GM12878 (cell line): ENCODE measurements around the gene ATF3. TPM values are rescaled to one million over a fixed set of nuclear protein-coding genes. Genes with fewer than 3 reads are reported as not detected.

Experiments
- EP300 ChIP-seq, 2 experiments: fragments of 150-350 bp in 1 of 2; IDR thresholded peaks; 2 replicates each; pipeline ENCODE4 v1.6.1; 2011 to 2012; ENCODE audit warnings: low read depth in 2 of 2, low read length in 2 of 2, borderline replicate concordance in 1 of 2, improper control_type of control experiment in 1 of 2, inconsistent platforms in 1 of 2; ENCODE audit not compliant: control insufficient read depth in 1 of 2
- FOXK2 ChIP-seq: fragments of 450-650 bp; IDR thresholded peaks from 2 replicates; pipeline ENCODE4 v1.6.1; 2017; ENCODE audit warnings: mild to moderate bottlenecking, moderate library complexity
- JUNB ChIP-seq: IDR thresholded peaks from 2 replicates; pipeline ENCODE4 v1.6.1; 2016; ENCODE audit warnings: antibody characterized with exemption, mild to moderate bottlenecking
- KAT2A ChIP-seq: conservative IDR thresholded peaks from 2 replicates; pipeline ENCODE4 v1.6.1; 2011; ENCODE audit warnings: low read depth, low read length; ENCODE audit not compliant: control insufficient read depth
- NFYB ChIP-seq: IDR thresholded peaks from 2 replicates; pipeline ENCODE4 v1.6.1; 2011; ENCODE audit warnings: low read depth, mild to moderate bottlenecking, low read length, improper control_type of control experiment, moderate library complexity; ENCODE audit not compliant: insufficient read depth
- polyA plus RNA-seq, 11 experiments: library from polyadenylated mRNA; depleted of rRNA in 4 of 11; unstranded in 6 of 11; stranded (reverse) in 5 of 11; fragments of >200 nt; fragmentation: Nextera tagmentation in 4 of 11; fragmentation: Illumina TruSeq in 1 of 11; extraction: Ambion mirVana in 4 of 11; extraction: Trizol in 1 of 11; gene quantifications; 1 replicate in 1 of 11; 2 replicates in 10 of 11; pipeline versions ENCODE4 v1.2.1 to v1.2.3, GENCODE V29; 2011 to 2016; ENCODE audit warnings: inconsistent platforms in 2 of 11, missing spikeins in 2 of 11, low read depth in 1 of 11
- total RNA-seq, 4 experiments: library from RNA; depleted of rRNA in 3 of 4; stranded (reverse); fragments of >200 nt in 3 of 4; fragmentation: Illumina TruSeq in 1 of 4; extraction: Trizol in 1 of 4; gene quantifications; 2 replicates each; pipeline versions ENCODE4 v1.2.1 to v1.2.3, GENCODE V29; 2013 to 2021
- TF ChIP-seq, protein P1 (sequence below): fragments of 150-350 bp; IDR thresholded peaks from 2 replicates; pipeline ENCODE4 v1.6.1; 2016; ENCODE audit warnings: low read depth, low read length
- TF ChIP-seq, protein P2 (sequence below): IDR thresholded peaks from 2 replicates; pipeline ENCODE4 v1.6.1; 2012; ENCODE audit warnings: low read length, inconsistent platforms
- TF ChIP-seq, protein P3 (sequence below): fragments of 450-650 bp; IDR thresholded peaks from 2 replicates; pipeline ENCODE4 v1.6.1; 2017; ENCODE audit warnings: mild to moderate bottlenecking, moderate library complexity
- TF ChIP-seq, protein P4 (sequence below): IDR thresholded peaks from 2 replicates; pipeline ENCODE4 v1.6.1; 2011; ENCODE audit warnings: low read depth, mild to moderate bottlenecking, low read length, moderate library complexity, borderline replicate concordance; ENCODE audit errors: extremely low read depth
- TF ChIP-seq, protein P5 (sequence below): IDR thresholded peaks from 2 replicates; pipeline ENCODE4 v1.6.1; 2012; ENCODE audit warnings: improper control_type of control experiment, low read depth, low read length; ENCODE audit not compliant: insufficient replicate concordance
- TF ChIP-seq, protein P6 (sequence below): IDR thresholded peaks from 2 replicates; pipeline ENCODE4 v1.6.1; 2012; ENCODE audit warnings: low read depth, low read length, improper control_type of control experiment

The ATF3 gene
- total and polyA plus RNA-seq, 10 of the 15 experiments (the other 5 are each of a cell fraction or from before 2014, with no cell fraction given): 3.0 to 13.9 (median 8.3) TPM

DNA sequence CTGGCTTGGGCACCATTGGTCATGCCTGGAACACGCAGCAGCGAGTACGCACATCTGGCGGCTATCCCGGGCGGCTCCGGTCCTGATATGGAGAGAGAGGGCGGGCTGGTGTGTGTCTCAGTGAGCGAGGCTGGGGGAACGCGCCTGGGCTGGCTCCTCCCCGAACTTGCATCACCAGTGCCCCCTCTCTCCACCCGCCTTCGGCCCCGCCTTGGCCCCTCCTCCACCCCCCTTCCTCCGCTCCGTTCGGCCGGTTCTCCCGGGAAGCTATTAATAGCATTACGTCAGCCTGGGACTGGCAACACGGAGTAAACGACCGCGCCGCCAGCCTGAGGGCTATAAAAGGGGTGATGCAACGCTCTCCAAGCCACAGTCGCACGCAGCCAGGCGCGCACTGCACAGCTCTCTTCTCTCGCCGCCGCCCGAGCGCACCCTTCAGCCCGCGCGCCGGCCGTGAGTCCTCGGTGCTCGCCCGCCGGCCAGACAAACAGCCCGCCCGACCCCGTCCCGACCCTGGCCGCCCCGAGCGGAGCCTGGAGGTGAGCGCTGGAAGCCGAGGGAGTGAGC lies at the start of gene ATF3 (continued):
- no peak for TF ChIP-seq FOXK2
- TF ChIP-seq JUNB: no peak
- no peak for TF ChIP-seq NFYB
- TF ChIP-seq, protein P1, sequence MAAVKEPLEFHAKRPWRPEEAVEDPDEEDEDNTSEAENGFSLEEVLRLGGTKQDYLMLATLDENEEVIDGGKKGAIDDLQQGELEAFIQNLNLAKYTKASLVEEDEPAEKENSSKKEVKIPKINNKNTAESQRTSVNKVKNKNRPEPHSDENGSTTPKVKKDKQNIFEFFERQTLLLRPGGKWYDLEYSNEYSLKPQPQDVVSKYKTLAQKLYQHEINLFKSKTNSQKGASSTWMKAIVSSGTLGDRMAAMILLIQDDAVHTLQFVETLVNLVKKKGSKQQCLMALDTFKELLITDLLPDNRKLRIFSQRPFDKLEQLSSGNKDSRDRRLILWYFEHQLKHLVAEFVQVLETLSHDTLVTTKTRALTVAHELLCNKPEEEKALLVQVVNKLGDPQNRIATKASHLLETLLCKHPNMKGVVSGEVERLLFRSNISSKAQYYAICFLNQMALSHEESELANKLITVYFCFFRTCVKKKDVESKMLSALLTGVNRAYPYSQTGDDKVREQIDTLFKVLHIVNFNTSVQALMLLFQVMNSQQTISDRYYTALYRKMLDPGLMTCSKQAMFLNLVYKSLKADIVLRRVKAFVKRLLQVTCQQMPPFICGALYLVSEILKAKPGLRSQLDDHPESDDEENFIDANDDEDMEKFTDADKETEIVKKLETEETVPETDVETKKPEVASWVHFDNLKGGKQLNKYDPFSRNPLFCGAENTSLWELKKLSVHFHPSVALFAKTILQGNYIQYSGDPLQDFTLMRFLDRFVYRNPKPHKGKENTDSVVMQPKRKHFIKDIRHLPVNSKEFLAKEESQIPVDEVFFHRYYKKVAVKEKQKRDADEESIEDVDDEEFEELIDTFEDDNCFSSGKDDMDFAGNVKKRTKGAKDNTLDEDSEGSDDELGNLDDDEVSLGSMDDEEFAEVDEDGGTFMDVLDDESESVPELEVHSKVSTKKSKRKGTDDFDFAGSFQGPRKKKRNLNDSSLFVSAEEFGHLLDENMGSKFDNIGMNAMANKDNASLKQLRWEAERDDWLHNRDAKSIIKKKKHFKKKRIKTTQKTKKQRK: no peak
- TF ChIP-seq EP300 (IDR thresholded peaks at IDR 0.05; ENCODE audit: borderline replicate concordance in 1 of 2, control insufficient read depth in 1 of 2, low read depth in 2 of 2, low read length in 2 of 2): peak in 1 of 2 experiments; percentile 9; a peak in 1 of 4 replicates
- TF ChIP-seq, protein P2, sequence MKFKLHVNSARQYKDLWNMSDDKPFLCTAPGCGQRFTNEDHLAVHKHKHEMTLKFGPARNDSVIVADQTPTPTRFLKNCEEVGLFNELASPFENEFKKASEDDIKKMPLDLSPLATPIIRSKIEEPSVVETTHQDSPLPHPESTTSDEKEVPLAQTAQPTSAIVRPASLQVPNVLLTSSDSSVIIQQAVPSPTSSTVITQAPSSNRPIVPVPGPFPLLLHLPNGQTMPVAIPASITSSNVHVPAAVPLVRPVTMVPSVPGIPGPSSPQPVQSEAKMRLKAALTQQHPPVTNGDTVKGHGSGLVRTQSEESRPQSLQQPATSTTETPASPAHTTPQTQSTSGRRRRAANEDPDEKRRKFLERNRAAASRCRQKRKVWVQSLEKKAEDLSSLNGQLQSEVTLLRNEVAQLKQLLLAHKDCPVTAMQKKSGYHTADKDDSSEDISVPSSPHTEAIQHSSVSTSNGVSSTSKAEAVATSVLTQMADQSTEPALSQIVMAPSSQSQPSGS: peak; percentile 84
- TF ChIP-seq, protein P3, sequence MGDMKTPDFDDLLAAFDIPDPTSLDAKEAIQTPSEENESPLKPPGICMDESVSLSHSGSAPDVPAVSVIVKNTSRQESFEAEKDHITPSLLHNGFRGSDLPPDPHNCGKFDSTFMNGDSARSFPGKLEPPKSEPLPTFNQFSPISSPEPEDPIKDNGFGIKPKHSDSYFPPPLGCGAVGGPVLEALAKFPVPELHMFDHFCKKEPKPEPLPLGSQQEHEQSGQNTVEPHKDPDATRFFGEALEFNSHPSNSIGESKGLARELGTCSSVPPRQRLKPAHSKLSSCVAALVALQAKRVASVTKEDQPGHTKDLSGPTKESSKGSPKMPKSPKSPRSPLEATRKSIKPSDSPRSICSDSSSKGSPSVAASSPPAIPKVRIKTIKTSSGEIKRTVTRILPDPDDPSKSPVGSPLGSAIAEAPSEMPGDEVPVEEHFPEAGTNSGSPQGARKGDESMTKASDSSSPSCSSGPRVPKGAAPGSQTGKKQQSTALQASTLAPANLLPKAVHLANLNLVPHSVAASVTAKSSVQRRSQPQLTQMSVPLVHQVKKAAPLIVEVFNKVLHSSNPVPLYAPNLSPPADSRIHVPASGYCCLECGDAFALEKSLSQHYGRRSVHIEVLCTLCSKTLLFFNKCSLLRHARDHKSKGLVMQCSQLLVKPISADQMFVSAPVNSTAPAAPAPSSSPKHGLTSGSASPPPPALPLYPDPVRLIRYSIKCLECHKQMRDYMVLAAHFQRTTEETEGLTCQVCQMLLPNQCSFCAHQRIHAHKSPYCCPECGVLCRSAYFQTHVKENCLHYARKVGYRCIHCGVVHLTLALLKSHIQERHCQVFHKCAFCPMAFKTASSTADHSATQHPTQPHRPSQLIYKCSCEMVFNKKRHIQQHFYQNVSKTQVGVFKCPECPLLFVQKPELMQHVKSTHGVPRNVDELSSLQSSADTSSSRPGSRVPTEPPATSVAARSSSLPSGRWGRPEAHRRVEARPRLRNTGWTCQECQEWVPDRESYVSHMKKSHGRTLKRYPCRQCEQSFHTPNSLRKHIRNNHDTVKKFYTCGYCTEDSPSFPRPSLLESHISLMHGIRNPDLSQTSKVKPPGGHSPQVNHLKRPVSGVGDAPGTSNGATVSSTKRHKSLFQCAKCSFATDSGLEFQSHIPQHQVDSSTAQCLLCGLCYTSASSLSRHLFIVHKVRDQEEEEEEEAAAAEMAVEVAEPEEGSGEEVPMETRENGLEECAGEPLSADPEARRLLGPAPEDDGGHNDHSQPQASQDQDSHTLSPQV: no peak
- TF ChIP-seq, protein P4, sequence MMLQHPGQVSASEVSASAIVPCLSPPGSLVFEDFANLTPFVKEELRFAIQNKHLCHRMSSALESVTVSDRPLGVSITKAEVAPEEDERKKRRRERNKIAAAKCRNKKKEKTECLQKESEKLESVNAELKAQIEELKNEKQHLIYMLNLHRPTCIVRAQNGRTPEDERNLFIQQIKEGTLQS: no peak
- TF ChIP-seq, protein P5, sequence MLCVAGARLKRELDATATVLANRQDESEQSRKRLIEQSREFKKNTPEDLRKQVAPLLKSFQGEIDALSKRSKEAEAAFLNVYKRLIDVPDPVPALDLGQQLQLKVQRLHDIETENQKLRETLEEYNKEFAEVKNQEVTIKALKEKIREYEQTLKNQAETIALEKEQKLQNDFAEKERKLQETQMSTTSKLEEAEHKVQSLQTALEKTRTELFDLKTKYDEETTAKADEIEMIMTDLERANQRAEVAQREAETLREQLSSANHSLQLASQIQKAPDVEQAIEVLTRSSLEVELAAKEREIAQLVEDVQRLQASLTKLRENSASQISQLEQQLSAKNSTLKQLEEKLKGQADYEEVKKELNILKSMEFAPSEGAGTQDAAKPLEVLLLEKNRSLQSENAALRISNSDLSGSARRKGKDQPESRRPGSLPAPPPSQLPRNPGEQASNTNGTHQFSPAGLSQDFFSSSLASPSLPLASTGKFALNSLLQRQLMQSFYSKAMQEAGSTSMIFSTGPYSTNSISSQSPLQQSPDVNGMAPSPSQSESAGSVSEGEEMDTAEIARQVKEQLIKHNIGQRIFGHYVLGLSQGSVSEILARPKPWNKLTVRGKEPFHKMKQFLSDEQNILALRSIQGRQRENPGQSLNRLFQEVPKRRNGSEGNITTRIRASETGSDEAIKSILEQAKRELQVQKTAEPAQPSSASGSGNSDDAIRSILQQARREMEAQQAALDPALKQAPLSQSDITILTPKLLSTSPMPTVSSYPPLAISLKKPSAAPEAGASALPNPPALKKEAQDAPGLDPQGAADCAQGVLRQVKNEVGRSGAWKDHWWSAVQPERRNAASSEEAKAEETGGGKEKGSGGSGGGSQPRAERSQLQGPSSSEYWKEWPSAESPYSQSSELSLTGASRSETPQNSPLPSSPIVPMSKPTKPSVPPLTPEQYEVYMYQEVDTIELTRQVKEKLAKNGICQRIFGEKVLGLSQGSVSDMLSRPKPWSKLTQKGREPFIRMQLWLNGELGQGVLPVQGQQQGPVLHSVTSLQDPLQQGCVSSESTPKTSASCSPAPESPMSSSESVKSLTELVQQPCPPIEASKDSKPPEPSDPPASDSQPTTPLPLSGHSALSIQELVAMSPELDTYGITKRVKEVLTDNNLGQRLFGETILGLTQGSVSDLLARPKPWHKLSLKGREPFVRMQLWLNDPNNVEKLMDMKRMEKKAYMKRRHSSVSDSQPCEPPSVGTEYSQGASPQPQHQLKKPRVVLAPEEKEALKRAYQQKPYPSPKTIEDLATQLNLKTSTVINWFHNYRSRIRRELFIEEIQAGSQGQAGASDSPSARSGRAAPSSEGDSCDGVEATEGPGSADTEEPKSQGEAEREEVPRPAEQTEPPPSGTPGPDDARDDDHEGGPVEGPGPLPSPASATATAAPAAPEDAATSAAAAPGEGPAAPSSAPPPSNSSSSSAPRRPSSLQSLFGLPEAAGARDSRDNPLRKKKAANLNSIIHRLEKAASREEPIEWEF: no peak
- no peak for TF ChIP-seq KAT2A
- TF ChIP-seq, protein P6, sequence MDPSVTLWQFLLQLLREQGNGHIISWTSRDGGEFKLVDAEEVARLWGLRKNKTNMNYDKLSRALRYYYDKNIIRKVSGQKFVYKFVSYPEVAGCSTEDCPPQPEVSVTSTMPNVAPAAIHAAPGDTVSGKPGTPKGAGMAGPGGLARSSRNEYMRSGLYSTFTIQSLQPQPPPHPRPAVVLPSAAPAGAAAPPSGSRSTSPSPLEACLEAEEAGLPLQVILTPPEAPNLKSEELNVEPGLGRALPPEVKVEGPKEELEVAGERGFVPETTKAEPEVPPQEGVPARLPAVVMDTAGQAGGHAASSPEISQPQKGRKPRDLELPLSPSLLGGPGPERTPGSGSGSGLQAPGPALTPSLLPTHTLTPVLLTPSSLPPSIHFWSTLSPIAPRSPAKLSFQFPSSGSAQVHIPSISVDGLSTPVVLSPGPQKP: no peak
